Lung (tissue), 12 donors: ENCODE results near the gene ATP1B1. TPM values are rescaled to one million over a fixed set of nuclear protein-coding genes. Genes with fewer than 3 reads are reported as not detected.

Source experiments
- ATAC-seq: fragments of 200-7000 bp; cut with Tn5 transposase; one replicate; pipeline ENCODE4 v1.9.1; 2020; ENCODE audit warnings: moderate number of reproducible peaks; ENCODE audit not compliant: insufficient read depth, low FRiP score
- DNase-seq, 3 donors: peaks; one replicate each; pipeline ENCODE4 v3.0.0-alpha.2; 2013 to 2017
- H3K27ac ChIP-seq, 2 donors: one replicate each; pipeline ENCODE4 v1.5.1; 2013; ENCODE audit warnings: mild to moderate bottlenecking in 2 of 2, moderate library complexity in 2 of 2, control low read depth in 1 of 2, inconsistent platforms in 1 of 2, low read depth in 1 of 2, low read length in 1 of 2
- H3K27me3 ChIP-seq, 3 donors: one replicate each; pipeline ENCODE4 v1.5.1; 2013; ENCODE audit warnings: low read length in 2 of 3; ENCODE audit not compliant: control insufficient read depth in 3 of 3, insufficient read depth in 3 of 3
- H3K36me3 ChIP-seq, 4 donors: one replicate each; pipeline ENCODE4 v1.5.1; 2013; ENCODE audit warnings: low read length in 4 of 4, mild to moderate bottlenecking in 1 of 4, moderate library complexity in 1 of 4; ENCODE audit not compliant: control insufficient read depth in 4 of 4, insufficient read depth in 4 of 4
- H3K4me1 ChIP-seq, 5 donors: one replicate each; pipeline ENCODE4 v1.5.1; 2013; ENCODE audit warnings: low read length in 5 of 5, mild to moderate bottlenecking in 2 of 5, moderate library complexity in 1 of 5; ENCODE audit not compliant: control insufficient read depth in 5 of 5, insufficient read depth in 5 of 5
- H3K4me3 ChIP-seq: one replicate; pipeline ENCODE4 v1.5.1; 2013; ENCODE audit warnings: mild to moderate bottlenecking, control low read depth, moderate library complexity
- H3K9ac ChIP-seq, 2 donors: one replicate each; pipeline ENCODE4 v1.5.1; 2013; ENCODE audit warnings: low read length in 2 of 2, control low read depth in 1 of 2; ENCODE audit not compliant: insufficient read depth in 1 of 2
- H3K9me3 ChIP-seq, 4 donors: one replicate each; pipeline ENCODE4 v1.5.1; 2013; ENCODE audit warnings: low read length in 3 of 4, mild to moderate bottlenecking in 1 of 4, moderate library complexity in 1 of 4; ENCODE audit not compliant: control insufficient read depth in 4 of 4, insufficient read depth in 3 of 4
- WGBS, 2 donors: extraction: QIAGEN DNeasy Blood & Tissue Kit; methylation state at CpG; one replicate each; pipeline ENCODE4 v1.1.7; 2013; 5-methylcytosine and 5-hydroxymethylcytosine counted together
- polyA plus RNA-seq, 2 donors: library from polyadenylated mRNA; stranded (reverse); fragments of 200-250 nt; gene quantifications; one replicate each; pipeline ENCODE4 v1.2.1, GENCODE V29; 2013
- total RNA-seq, 2 donors: library from RNA; depleted of rRNA in 1 of 2; stranded (reverse); fragments of >200 nt in 1 of 2; gene quantifications; one replicate each; pipeline ENCODE4 v1.2.1, GENCODE V29; 2014 to 2021
- TF ChIP-seq, protein P1 (sequence below): IDR thresholded peaks from 2 replicates; pipeline ENCODE4 v1.5.1; 2012; ENCODE audit warnings: mild to moderate bottlenecking; ENCODE audit errors: control extremely low read depth, extremely low read depth
- donor health status: control.
- donor health status: control.
- donor health status: Bipolar disorder and iron deficiency.
- donor health status: healthy.
- donor health status: DM: yes; HTN: yes; CAD: no.

ATP1B1 gene
- total and polyA plus RNA-seq, 4 donors = 105 to 226 (median 167) TPM

DNA sequence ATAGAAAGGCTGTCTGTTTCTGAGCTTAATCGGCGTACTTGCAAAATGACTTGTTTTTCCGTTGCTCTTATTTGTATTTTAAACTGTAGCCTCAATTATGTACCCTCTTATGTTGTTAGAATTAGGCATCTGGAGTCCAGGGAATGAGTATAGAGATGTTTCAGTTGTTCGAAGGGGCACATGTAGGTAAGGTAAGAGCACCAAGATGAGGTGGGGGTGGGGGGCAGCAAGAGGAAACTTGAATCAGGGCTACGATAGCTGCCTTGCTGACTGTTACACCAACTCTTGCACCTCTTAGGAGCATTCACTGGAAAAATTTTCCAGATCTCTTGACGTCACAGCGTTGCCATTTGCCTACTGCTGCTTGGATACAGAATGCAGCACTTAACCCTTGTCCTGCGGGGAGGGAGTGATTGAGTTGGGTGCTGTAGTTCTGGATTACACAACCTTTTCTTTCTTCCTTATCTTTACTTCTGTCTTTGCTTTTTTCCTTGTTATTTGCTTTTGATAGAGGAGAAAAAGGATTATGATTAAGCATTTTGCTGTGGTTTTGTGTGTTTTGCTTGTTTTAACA is 3.2 kb downstream of the ATP1B1 start:
- DNase-seq (peak; percentile 82 to 92 (median 91)), ATAC-seq (peak; percentile 3)
- Histone ChIP-seq H3K9ac (peak overlapping the region in 1 of 2 donors; percentile 73), H3K9me3 (no peaks in the 10 kb centered on the region), H3K4me3 (no peak overlapping the region), H3K4me1 (peaks cover 4 to 45% (median 11%) of the 10 kb centered on the region in 5 donors), H3K36me3 (peaks cover 0 to 30% (median 12%) of the 10 kb centered on the region in 4 donors), H3K27me3 (no peaks in the 10 kb centered on the region), H3K27ac (peak overlapping the region; percentile 86 to 96)
- TF ChIP-seq, protein P1, sequence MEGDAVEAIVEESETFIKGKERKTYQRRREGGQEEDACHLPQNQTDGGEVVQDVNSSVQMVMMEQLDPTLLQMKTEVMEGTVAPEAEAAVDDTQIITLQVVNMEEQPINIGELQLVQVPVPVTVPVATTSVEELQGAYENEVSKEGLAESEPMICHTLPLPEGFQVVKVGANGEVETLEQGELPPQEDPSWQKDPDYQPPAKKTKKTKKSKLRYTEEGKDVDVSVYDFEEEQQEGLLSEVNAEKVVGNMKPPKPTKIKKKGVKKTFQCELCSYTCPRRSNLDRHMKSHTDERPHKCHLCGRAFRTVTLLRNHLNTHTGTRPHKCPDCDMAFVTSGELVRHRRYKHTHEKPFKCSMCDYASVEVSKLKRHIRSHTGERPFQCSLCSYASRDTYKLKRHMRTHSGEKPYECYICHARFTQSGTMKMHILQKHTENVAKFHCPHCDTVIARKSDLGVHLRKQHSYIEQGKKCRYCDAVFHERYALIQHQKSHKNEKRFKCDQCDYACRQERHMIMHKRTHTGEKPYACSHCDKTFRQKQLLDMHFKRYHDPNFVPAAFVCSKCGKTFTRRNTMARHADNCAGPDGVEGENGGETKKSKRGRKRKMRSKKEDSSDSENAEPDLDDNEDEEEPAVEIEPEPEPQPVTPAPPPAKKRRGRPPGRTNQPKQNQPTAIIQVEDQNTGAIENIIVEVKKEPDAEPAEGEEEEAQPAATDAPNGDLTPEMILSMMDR = no peak
- WGBS, 2 donors = 20 to 33% methylated on average over 8 of the region's 8 CpGs

DNA sequence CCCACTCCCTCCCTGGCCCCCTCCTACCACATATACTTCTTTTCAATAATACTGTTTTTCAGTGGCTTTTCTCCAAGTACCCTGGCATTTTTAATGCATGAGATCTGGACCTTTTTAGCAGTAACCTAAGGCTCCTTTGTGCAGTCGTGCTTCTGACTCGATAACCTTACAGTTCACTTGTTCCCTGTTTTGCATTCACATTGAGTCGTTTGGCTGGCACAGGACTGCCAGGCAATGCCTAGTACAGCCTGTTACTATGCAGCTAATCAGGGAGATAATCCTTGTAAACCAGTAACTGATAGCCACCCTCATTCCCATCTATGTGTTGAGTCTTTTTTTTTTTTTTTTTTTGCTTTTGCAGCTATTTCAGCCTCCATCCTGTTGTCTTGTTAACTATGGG is 3.7 kb downstream of the ATP1B1 start:
- Histone ChIP-seq H3K9me3 (no peaks in the 10 kb centered on the region), H3K27me3 (no peaks in the 10 kb centered on the region), H3K4me3 (peak overlapping the region; percentile 9), H3K9ac (peak overlapping the region in 1 of 2 donors; percentile 73), H3K4me1 (peaks cover 4 to 45% (median 11%) of the 10 kb centered on the region in 5 donors), H3K27ac (peak overlapping the region; percentile 86 to 96), H3K36me3 (peaks cover 0 to 32% (median 12%) of the 10 kb centered on the region in 4 donors)
- 7 to 15% methylated on average over 3 of the region's 3 CpGs for WGBS, 2 donors
- ATAC-seq (no peak), DNase-seq (peak in 2 of 3 donors; percentile 19 to 31)
- TF ChIP-seq, protein P1 = no peak

GRCh38 chr1:169110689-169111447 is 4.4 kb downstream of the ATP1B1 start:
- DNase-seq (peak in 1 of 3 donors; percentile 17), ATAC-seq (no peak)
- peaks cover 0 to 35% (median 13%) of the 10 kb centered on the region in 4 donors for H3K36me3 ChIP-seq
- TF ChIP-seq, protein P1 = no peak
- no peak overlapping the region for H3K4me3 ChIP-seq
- peak overlapping the region in 1 of 2 donors; percentile 88 for H3K27ac ChIP-seq
- H3K27me3 ChIP-seq = no peaks in the 10 kb centered on the region
- WGBS, 2 donors = 25 to 32% methylated on average over 7 of the region's 7 CpGs
- H3K9me3 ChIP-seq = no peaks in the 10 kb centered on the region
- H3K9ac ChIP-seq = peak overlapping the region in 1 of 2 donors; percentile 73
- H3K4me1 ChIP-seq = peaks cover 6 to 49% (median 12%) of the 10 kb centered on the region in 5 donors
